HCT116 (cell line): ENCODE measurements around the gene NLRP6.

Experiments used
- CBX3 ChIP-seq: IDR thresholded peaks from 2 replicates; pipeline ENCODE4 v1.6.1; 2012; ENCODE audit warnings: low read depth
- CTCF ChIP-seq, 3 experiments: fragments of 200-600 bp in 1 of 3; sonication (generic) in 1 of 3; IDR thresholded peaks in 2 of 3; conservative IDR thresholded peaks in 1 of 3; 2 replicates each; pipeline ENCODE4 v1.5.1; 2012 to 2017; ENCODE audit warnings: low read depth in 2 of 3, low read length in 2 of 3, antibody characterized with exemption in 1 of 3, borderline replicate concordance in 1 of 3, control low read depth in 1 of 3, mild to moderate bottlenecking in 1 of 3, mixed read lengths in 1 of 3, mixed run types in 1 of 3, moderate library complexity in 1 of 3; ENCODE audit not compliant: insufficient read depth in 1 of 3
- ELF1 ChIP-seq: IDR thresholded peaks from 2 replicates; pipeline ENCODE4 v1.6.1; 2012; ENCODE audit warnings: low read depth, borderline replicate concordance
- EZH2 ChIP-seq: fragments of 200-600 bp; sonication (generic); IDR thresholded peaks from 2 replicates; pipeline ENCODE4 v1.6.1; 2017; ENCODE audit warnings: antibody characterized with exemption, mixed run types
- EZH2phosphoT487 ChIP-seq: fragments of 200-600 bp; IDR thresholded peaks from 2 replicates; pipeline ENCODE4 v1.6.1; 2018; ENCODE audit warnings: antibody characterized with exemption, borderline replicate concordance
- JUND ChIP-seq: IDR thresholded peaks from 2 replicates; pipeline ENCODE4 v1.6.1; 2012
- POLR2A ChIP-seq: IDR thresholded peaks from 2 replicates; pipeline ENCODE4 v1.7.0; 2011; ENCODE audit warnings: borderline replicate concordance; ENCODE audit not compliant: insufficient read depth, insufficient read length; ENCODE audit errors: extremely low read depth
- POLR2AphosphoS5 ChIP-seq: IDR thresholded peaks from 2 replicates; pipeline ENCODE4 v1.6.1; 2011; ENCODE audit warnings: mild to moderate bottlenecking, low read depth, low read length, moderate library complexity
- YY1 ChIP-seq: IDR thresholded peaks from 2 replicates; pipeline ENCODE4 v1.6.1; 2011; ENCODE audit warnings: low read length, low read depth, moderate library complexity, mild to moderate bottlenecking; ENCODE audit not compliant: insufficient replicate concordance; ENCODE audit errors: extremely low read depth
- ZNF274 ChIP-seq: fragments of 200-500 bp; sonication (Bioruptor generic); IDR thresholded peaks from 2 replicates; pipeline ENCODE4 v1.6.1; 2014; ENCODE audit warnings: mild to moderate bottlenecking, low read depth, low read length, inconsistent platforms

DNA sequence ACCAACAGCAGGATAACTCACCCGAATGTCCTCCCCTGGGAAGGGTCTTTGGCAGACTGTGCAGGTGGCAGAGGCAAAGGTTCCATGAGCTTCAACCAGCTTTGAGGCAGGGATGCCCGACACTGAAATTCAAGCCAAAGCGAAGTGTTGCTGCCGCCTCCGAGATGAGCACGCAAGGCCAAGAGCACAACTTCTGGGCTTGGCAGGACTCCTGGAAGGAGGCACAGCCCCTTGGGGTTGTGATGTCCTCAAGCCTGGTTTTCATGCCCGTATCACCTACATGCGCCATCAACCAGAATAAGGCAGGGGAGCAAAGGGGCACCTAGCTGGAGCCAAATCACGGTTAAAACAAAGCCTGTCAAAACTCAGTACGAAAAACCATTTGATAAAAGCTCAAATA lies 47.8 kb upstream of the NLRP6 start:
- TF ChIP-seq EZH2phosphoT487 (no peak), ZNF274 (no peak), POLR2A (no peak), EZH2 (no peak), CTCF (IDR thresholded peaks at IDR 0.05 in 2 of 3, conservative IDR thresholded peaks at IDR 0.05 in 1 of 3; ENCODE audit: borderline replicate concordance in 1 of 3, insufficient read depth in 1 of 3, low read depth in 2 of 3, low read length in 2 of 3) (no peak), JUND (no peak), POLR2AphosphoS5 (no peak), CBX3 (no peak), ELF1 (no peak), YY1 (no peak)
